CD4-positive, alpha-beta T cell (primary cell): ENCODE results near the gene WDR27. TPM values are rescaled to one million over a fixed set of nuclear protein-coding genes. Genes with fewer than 3 reads are reported as not detected.

ENCODE experiments used
- ATAC-seq: fragments of 200-7000 bp; cut with Tn5 transposase; one replicate; pipeline ENCODE4 v1.10.0; 2022; ENCODE audit warnings: mild to moderate bottlenecking; ENCODE audit not compliant: poor library complexity
- CTCF ChIA-PET: fragments of 350-600 bp; sonication (Branson Sonifier 250); formaldehyde crosslinking; loops from one replicate; lab custom pipeline; 2021; ENCODE audit warnings: antibody characterized with exemption, inconsistent platforms; lab: Charles Lee
- POLR2A ChIA-PET: fragments of 350-600 bp; sonication (Branson Sonifier 250); formaldehyde crosslinking; loops from one replicate; lab custom pipeline; 2021; ENCODE audit warnings: antibody characterized with exemption, inconsistent platforms; lab: Charles Lee
- DNase-seq, 14 experiments: peaks; one replicate each; pipeline ENCODE4 v3.0.0-alpha.2; 2013 to 2020; ENCODE audit warnings: mixed read lengths in 2 of 14
- H3K27ac ChIP-seq, 2 donors: one replicate each; pipeline versions ENCODE4 v1.5.1 to v1.7.0; 2013; ENCODE audit warnings: low read length in 2 of 2, low read depth in 1 of 2, mild to moderate bottlenecking in 1 of 2
- H3K27me3 ChIP-seq, 2 experiments: 1 replicate in 1 of 2; 2 replicates in 1 of 2; pipeline versions ENCODE4 v1.6.1 to v1.7.0; 2013; ENCODE audit warnings: low read length in 2 of 2, control low read depth in 1 of 2, mild to moderate bottlenecking in 1 of 2, moderate library complexity in 1 of 2; ENCODE audit not compliant: insufficient read depth in 2 of 2, control insufficient read depth in 1 of 2
- H3K36me3 ChIP-seq: one replicate; pipeline ENCODE4 v1.6.1; 2013; ENCODE audit warnings: low read length, control low read depth; ENCODE audit not compliant: insufficient read depth
- H3K4me1 ChIP-seq: one replicate; pipeline ENCODE4 v1.6.1; 2013; ENCODE audit warnings: low read length, control low read depth; ENCODE audit not compliant: insufficient read depth
- H3K4me3 ChIP-seq: one replicate; pipeline ENCODE4 v1.5.1; 2013; ENCODE audit warnings: mild to moderate bottlenecking, low read length, moderate library complexity
- H3K9me3 ChIP-seq, 2 experiments: 1 replicate in 1 of 2; 2 replicates in 1 of 2; pipeline versions ENCODE4 v1.6.1 to v1.7.0; 2013; ENCODE audit warnings: low read length in 2 of 2, mild to moderate bottlenecking in 2 of 2, control low read depth in 1 of 2, moderate library complexity in 1 of 2; ENCODE audit not compliant: control insufficient read depth in 1 of 2, insufficient read depth in 1 of 2
- H3K27ac Mint-ChIP-seq: one replicate; pipeline ENCODE4 v1.8.0; 2020; ENCODE audit warnings: mixed read lengths
- H3K27me3 Mint-ChIP-seq: one replicate; pipeline ENCODE4 v1.8.0; 2021; ENCODE audit warnings: mixed read lengths
- H3K36me3 Mint-ChIP-seq: one replicate; pipeline ENCODE4 v1.8.0; 2021; ENCODE audit warnings: low read depth, mixed read lengths
- H3K4me1 Mint-ChIP-seq: one replicate; pipeline ENCODE4 v1.8.0; 2021; ENCODE audit warnings: low read depth, mixed read lengths
- H3K4me3 Mint-ChIP-seq: one replicate; pipeline ENCODE4 v1.8.0; 2020; ENCODE audit warnings: mild to moderate bottlenecking, mixed read lengths
- H3K9me3 Mint-ChIP-seq: one replicate; pipeline ENCODE4 v1.8.0; 2020; ENCODE audit warnings: mixed read lengths
- CTCF ChIP-seq: fragments of 200-600 bp; IDR thresholded peaks from one replicate; pipeline ENCODE4 v1.8.0; 2022; ENCODE audit warnings: antibody characterized with exemption, mild to moderate bottlenecking
- intact Hi-C, 2 experiments: fragments of 100-400 bp; cut with DNase I in 1 of 2; cut with micrococcal nuclease in 1 of 2; formaldehyde crosslinking; loops; one replicate each; pipeline versions ENCODE4 v1.15.1 to v1.9.0; 2023 to 2025; cut with DNase I, micrococcal nuclease
- total RNA-seq, 174 experiments: library from RNA in 2 of 174; stranded (reverse) in 2 of 174; gene quantifications; one replicate each; pipeline ENCODE4 v1.2.3 and lab custom pipeline; 2021 to 2026

WDR27 gene
- total RNA-seq, 2 experiments from 2014 or later: 22.0 to 23.5 TPM

DNA sequence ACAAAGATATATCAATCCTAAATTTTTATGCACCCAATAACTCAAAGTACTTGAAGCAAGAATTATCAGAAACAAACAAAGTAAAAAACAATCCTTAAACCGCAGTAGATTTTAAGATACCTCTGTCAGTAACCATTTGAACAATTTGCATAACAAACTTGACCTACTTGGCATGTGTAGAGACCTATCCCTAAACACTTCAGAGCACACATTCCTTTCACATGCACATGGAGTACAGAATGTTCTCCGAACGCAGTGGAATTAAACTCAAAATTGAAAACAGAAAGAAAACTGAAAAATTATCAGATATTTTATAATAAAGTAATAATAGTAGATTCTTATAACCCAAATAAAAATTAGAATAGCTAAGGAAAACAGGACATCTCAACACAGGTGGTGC is 285.6 kb downstream of the WDR27 start:
- Histone ChIP-seq H3K36me3 (no peaks in the 10 kb centered on the region), H3K4me1 (no peaks in the 10 kb centered on the region), H3K27ac (no peak overlapping the region), H3K27me3 (no peaks in the 10 kb centered on the region), H3K9me3 (peaks cover 3 to 15% of the 10 kb centered on the region in 2 experiments), H3K4me3 (no peak overlapping the region)
- intact Hi-C loops: no loop called here
- no peaks in the 10 kb centered on the region for H3K36me3 Mint-ChIP-seq
- POLR2A ChIA-PET: no interaction called here
- H3K27me3 Mint-ChIP-seq: peaks cover 7% of the 10 kb centered on the region
- DNase-seq (no peak), ATAC-seq (no peak)
- no peak for TF ChIP-seq CTCF
- H3K4me3 Mint-ChIP-seq: no peak overlapping the region
- H3K9me3 Mint-ChIP-seq: peaks cover 8% of the 10 kb centered on the region
- H3K27ac Mint-ChIP-seq: no peak overlapping the region
- H3K4me1 Mint-ChIP-seq: no peaks in the 10 kb centered on the region
- CTCF ChIA-PET: no interaction called here

DNA sequence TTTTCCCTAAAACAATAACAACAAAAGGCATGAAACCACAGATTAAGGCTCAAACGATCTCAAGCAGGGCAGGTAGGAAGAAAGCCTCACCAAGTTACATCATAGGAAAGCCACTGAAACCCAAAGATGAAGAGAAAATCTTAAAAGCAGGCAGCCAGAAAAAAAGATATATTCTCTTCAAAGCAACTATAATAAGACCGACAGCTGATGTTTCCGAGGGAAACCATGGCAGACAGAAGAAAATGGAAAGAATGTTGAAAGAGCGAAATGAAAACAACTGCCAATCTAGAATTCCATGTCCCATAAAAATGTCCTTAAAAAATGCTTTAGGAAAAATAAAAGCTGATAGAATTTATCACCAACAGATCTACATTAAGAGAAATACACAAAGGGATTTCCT is 286.6 kb downstream of the WDR27 start:
- Histone ChIP-seq H3K4me3 (no peak overlapping the region), H3K4me1 (no peaks in the 10 kb centered on the region), H3K27ac (no peak overlapping the region), H3K36me3 (no peaks in the 10 kb centered on the region), H3K27me3 (no peaks in the 10 kb centered on the region), H3K9me3 (peaks cover 4 to 15% of the 10 kb centered on the region in 2 experiments)
- Mint-ChIP-seq H3K4me1 (no peaks in the 10 kb centered on the region), H3K27me3 (peaks cover 4% of the 10 kb centered on the region), H3K4me3 (no peak overlapping the region), H3K36me3 (no peaks in the 10 kb centered on the region), H3K9me3 (peaks cover 8% of the 10 kb centered on the region), H3K27ac (no peak overlapping the region)
- no peak for TF ChIP-seq CTCF
- POLR2A ChIA-PET: no interaction called here
- DNase-seq (no peak), ATAC-seq (no peak)
- intact Hi-C loops: no loop called here
- CTCF ChIA-PET: no interaction called here

- intact Hi-C loops: no loop called here
- Mint-ChIP-seq H3K27ac (no peak overlapping the region), H3K4me1 (no peaks in the 10 kb centered on the region), H3K36me3 (no peaks in the 10 kb centered on the region), H3K4me3 (no peak overlapping the region), H3K27me3 (peaks cover 15% of the 10 kb centered on the region), H3K9me3 (peaks cover 8% of the 10 kb centered on the region)
- H3K27me3 ChIP-seq: no peaks in the 10 kb centered on the region
- TF ChIP-seq CTCF: no peak
- CTCF ChIA-PET: no interaction called here
- POLR2A ChIA-PET: no interaction called here
- H3K9me3 ChIP-seq: peaks cover 4 to 15% of the 10 kb centered on the region in 2 experiments
- no peak overlapping the region for H3K4me3 ChIP-seq
- no peak overlapping the region for H3K27ac ChIP-seq
- no peaks in the 10 kb centered on the region for H3K4me1 ChIP-seq
- H3K36me3 ChIP-seq: no peaks in the 10 kb centered on the region
- ATAC-seq: no peak
- no peak for DNase-seq
Measured at GRCh38 chr6:169411722-169412121, 290.1 kb downstream of the WDR27 start.
